ENCODE measurements around the gene SPINK7.

- TF ChIP-seq ZFP3 (CRISPR knock-in tag; IDR thresholded peaks at IDR 0.05) = no peak
- no peak for TF ChIP-seq PATZ1 (CRISPR knock-in tag; IDR thresholded peaks at IDR 0.05; ENCODE audit: borderline replicate concordance)
- TF ChIP-seq ZFP30 (CRISPR knock-in tag; IDR thresholded peaks at IDR 0.05) = no peak
- TF ChIP-seq TCF4 (CRISPR knock-in tag; IDR thresholded peaks at IDR 0.05; ENCODE audit: borderline replicate concordance) = no peak
- no peak for TF ChIP-seq ZNF565 (CRISPR knock-in tag; conservative IDR thresholded peaks at IDR 0.05; ENCODE audit: low read depth)
- no peak for TF ChIP-seq PPARA (CRISPR knock-in tag; IDR thresholded peaks at IDR 0.05; ENCODE audit: borderline replicate concordance)
- no peak for TF ChIP-seq ESRRG (CRISPR knock-in tag; IDR thresholded peaks at IDR 0.05)
- no peak for TF ChIP-seq ZNF70 (CRISPR knock-in tag; IDR thresholded peaks at IDR 0.05)
- TF ChIP-seq, protein P1, sequence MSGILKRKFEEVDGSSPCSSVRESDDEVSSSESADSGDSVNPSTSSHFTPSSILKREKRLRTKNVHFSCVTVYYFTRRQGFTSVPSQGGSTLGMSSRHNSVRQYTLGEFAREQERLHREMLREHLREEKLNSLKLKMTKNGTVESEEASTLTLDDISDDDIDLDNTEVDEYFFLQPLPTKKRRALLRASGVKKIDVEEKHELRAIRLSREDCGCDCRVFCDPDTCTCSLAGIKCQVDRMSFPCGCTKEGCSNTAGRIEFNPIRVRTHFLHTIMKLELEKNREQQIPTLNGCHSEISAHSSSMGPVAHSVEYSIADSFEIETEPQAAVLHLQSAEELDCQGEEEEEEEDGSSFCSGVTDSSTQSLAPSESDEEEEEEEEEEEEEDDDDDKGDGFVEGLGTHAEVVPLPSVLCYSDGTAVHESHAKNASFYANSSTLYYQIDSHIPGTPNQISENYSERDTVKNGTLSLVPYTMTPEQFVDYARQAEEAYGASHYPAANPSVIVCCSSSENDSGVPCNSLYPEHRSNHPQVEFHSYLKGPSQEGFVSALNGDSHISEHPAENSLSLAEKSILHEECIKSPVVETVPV (CRISPR knock-in tag; IDR thresholded peaks at IDR 0.05) = no peak
- no peak for TF ChIP-seq GLIS3 (CRISPR knock-in tag; IDR thresholded peaks at IDR 0.05)
- no peak for TF ChIP-seq RARB (CRISPR knock-in tag; IDR thresholded peaks at IDR 0.05)
- TF ChIP-seq ZNF8 (CRISPR knock-in tag; IDR thresholded peaks at IDR 0.05) = no peak
- TF ChIP-seq, protein P2, sequence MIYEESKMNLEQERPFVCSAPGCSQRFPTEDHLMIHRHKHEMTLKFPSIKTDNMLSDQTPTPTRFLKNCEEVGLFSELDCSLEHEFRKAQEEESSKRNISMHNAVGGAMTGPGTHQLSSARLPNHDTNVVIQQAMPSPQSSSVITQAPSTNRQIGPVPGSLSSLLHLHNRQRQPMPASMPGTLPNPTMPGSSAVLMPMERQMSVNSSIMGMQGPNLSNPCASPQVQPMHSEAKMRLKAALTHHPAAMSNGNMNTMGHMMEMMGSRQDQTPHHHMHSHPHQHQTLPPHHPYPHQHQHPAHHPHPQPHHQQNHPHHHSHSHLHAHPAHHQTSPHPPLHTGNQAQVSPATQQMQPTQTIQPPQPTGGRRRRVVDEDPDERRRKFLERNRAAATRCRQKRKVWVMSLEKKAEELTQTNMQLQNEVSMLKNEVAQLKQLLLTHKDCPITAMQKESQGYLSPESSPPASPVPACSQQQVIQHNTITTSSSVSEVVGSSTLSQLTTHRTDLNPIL (CRISPR knock-in tag; IDR thresholded peaks at IDR 0.05; ENCODE audit: low read depth) = no peak
Observed at GRCh38 chr5:148297731-148298130, 14.5 kb upstream of the SPINK7 start.

All from SK-N-SH treated with all-trans-retinoic acid at 6 μM for 48 hours (cell line).